Measurements from ENCODE around the gene ZFP3. TPM values are rescaled to one million over a fixed set of nuclear protein-coding genes. Genes with fewer than 3 reads are reported as not detected.
"Not testable (repeated sequence)": the region's sequence is repeated elsewhere in the genome, so short reads cannot be mapped to it uniquely, and the experiment has no call there.

The ZFP3 gene
- total and polyA plus RNA-seq, 11 donors: 4.0 to 14.5 (median 9.3) TPM

GRCh38 chr17:5131146-5131715 lies 53.0 kb downstream of the ZFP3 start:
- H3K4me1 ChIP-seq: no peaks in the 10 kb centered on the region
- peaks cover 0 to 3% (median 0%) of the 10 kb centered on the region in 9 donors for H3K27me3 ChIP-seq
- TF ChIP-seq CTCF (IDR thresholded peaks at IDR 0.05) (no peak), POLR2A (IDR thresholded peaks at IDR 0.05) (no peak)
- ATAC-seq (no peak), DNase-seq (no peak)
- H3K9me3 ChIP-seq: no peaks in the 10 kb centered on the region
- no peak overlapping the region for H3K4me3 ChIP-seq
- no peak overlapping the region for H3K27ac ChIP-seq
- H3K36me3 ChIP-seq: no peaks in the 10 kb centered on the region
- WGBS, 4 donors: 85 to 93% (median 89%) methylated on average over 7 of the region's 7 CpGs
- intact Hi-C loops (cut with DNase I): no loop called here

GRCh38 chr17:5131799-5132502 lies 53.7 kb downstream of the ZFP3 start:
- H3K4me1 ChIP-seq; H3K27me3 ChIP-seq; ATAC-seq; H3K27ac ChIP-seq; H3K9me3 ChIP-seq; DNase-seq; intact Hi-C loops (cut with DNase I); H3K36me3 ChIP-seq; H3K4me3 ChIP-seq: not testable (repeated sequence)
- 80 to 83% (median 82%) methylated on average over 16 of the region's 16 CpGs for WGBS, 4 donors

GRCh38 chr17:5132503-5133225 lies 54.4 kb downstream of the ZFP3 start:
- intact Hi-C loops (cut with DNase I); H3K9me3 ChIP-seq; DNase-seq; H3K27me3 ChIP-seq; H3K4me1 ChIP-seq; ATAC-seq; H3K4me3 ChIP-seq; H3K27ac ChIP-seq; H3K36me3 ChIP-seq: not testable (repeated sequence)
- 92 to 95% (median 93%) methylated on average over 11 to 15 of the region's 15 CpGs for WGBS, 4 donors

- DNase-seq: no peak
These were observed 55.0 kb downstream of the ZFP3 start for GRCh38 chr17:5133311-5133710.

GRCh38 chr17:5133961-5134360 lies 55.7 kb downstream of the ZFP3 start:
- H3K27me3 ChIP-seq; H3K27ac ChIP-seq; H3K9me3 ChIP-seq; H3K4me1 ChIP-seq; H3K36me3 ChIP-seq; DNase-seq; ATAC-seq; intact Hi-C loops (cut with DNase I); H3K4me3 ChIP-seq: not testable (repeated sequence)
- WGBS, 4 donors: 85 to 96% (median 87%) methylated on average over 7 to 8 of the region's 8 CpGs

More at GRCh38 chr17:5133311-5133710, 55.0 kb downstream of the ZFP3 start:
- TF ChIP-seq POLR2A (IDR thresholded peaks at IDR 0.05): no peak
- TF ChIP-seq CTCF (IDR thresholded peaks at IDR 0.05): no peak
- no peak overlapping the region for H3K4me3 ChIP-seq
- no peaks in the 10 kb centered on the region for H3K4me1 ChIP-seq
- ATAC-seq: no peak
- H3K9me3 ChIP-seq: no peaks in the 10 kb centered on the region
- intact Hi-C loops (cut with DNase I): no loop called here
- H3K27me3 ChIP-seq: no peaks in the 10 kb centered on the region
- WGBS, 4 donors: 61 to 71% (median 64%) methylated on average over 5 to 8 of the region's 8 CpGs
- H3K27ac ChIP-seq: no peak overlapping the region
- no peaks in the 10 kb centered on the region for H3K36me3 ChIP-seq

- H3K4me1 ChIP-seq; intact Hi-C loops (cut with DNase I); H3K27me3 ChIP-seq; DNase-seq; H3K9me3 ChIP-seq; H3K27ac ChIP-seq; H3K4me3 ChIP-seq; H3K36me3 ChIP-seq; ATAC-seq: not testable (repeated sequence)
- 83 to 90% (median 88%) methylated on average over 11 of the region's 11 CpGs for WGBS, 4 donors
These were observed 56.3 kb downstream of the ZFP3 start for GRCh38 chr17:5134571-5134970.

- H3K27ac ChIP-seq; H3K4me3 ChIP-seq; H3K9me3 ChIP-seq; H3K4me1 ChIP-seq; H3K36me3 ChIP-seq; intact Hi-C loops (cut with DNase I); ATAC-seq; DNase-seq; H3K27me3 ChIP-seq: not testable (repeated sequence)
- WGBS, 4 donors: 79 to 84% (median 80%) methylated on average over 8 of the region's 8 CpGs
These were observed 57.0 kb downstream of the ZFP3 start for GRCh38 chr17:5135131-5135712.

Measured in heart left ventricle (tissue), 16 donors.